Fibroblast of pulmonary artery (primary cell): Measurements from ENCODE around the gene JAKMIP2.

Source experiments
- DNase-seq: peaks from one replicate; pipeline ENCODE4 v3.0.0-alpha.2; 2010; ENCODE audit warnings: low read depth
- H3K4me3 ChIP-seq: replicated peaks from 2 replicates; pipeline ENCODE4 v1.5.1; 2011; ENCODE audit warnings: low read depth, mild to moderate bottlenecking, control low read depth, low read length, moderate library complexity
- TF ChIP-seq, protein P1 (sequence below): IDR thresholded peaks from 2 replicates; pipeline ENCODE4 v1.5.1; 2011; ENCODE audit warnings: mild to moderate bottlenecking, control low read depth, low read length, inconsistent platforms; ENCODE audit errors: missing control alignments

JAKMIP2 gene

DNA sequence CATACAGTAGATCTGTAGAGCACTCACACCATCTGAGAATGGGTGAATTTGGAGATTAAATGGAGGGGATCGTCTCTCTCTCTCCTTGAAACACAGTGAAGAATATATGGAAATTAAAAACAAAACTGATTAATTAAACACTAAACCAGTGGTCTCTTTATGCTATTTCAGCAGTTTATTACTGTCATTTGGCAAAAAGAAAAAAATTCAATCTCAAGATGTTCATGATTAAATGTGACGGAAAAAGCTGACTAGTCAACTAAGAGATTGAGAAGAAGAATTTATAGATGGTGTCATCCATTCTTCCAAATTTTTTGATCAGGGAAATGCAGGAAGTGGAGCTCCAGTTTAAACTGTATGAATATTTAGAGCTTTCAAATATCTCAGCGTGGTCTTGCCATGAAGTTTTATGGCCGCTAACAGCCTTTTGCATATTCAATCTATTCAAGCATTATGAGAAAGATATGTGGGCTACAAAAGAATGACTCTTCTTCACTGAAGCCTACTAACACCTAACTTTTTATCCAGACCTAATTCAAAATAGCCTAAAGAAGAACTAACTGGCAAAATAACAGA lies 151.0 kb downstream of the JAKMIP2 start:
- TF ChIP-seq, protein P1, sequence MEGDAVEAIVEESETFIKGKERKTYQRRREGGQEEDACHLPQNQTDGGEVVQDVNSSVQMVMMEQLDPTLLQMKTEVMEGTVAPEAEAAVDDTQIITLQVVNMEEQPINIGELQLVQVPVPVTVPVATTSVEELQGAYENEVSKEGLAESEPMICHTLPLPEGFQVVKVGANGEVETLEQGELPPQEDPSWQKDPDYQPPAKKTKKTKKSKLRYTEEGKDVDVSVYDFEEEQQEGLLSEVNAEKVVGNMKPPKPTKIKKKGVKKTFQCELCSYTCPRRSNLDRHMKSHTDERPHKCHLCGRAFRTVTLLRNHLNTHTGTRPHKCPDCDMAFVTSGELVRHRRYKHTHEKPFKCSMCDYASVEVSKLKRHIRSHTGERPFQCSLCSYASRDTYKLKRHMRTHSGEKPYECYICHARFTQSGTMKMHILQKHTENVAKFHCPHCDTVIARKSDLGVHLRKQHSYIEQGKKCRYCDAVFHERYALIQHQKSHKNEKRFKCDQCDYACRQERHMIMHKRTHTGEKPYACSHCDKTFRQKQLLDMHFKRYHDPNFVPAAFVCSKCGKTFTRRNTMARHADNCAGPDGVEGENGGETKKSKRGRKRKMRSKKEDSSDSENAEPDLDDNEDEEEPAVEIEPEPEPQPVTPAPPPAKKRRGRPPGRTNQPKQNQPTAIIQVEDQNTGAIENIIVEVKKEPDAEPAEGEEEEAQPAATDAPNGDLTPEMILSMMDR, result no peak
- H3K4me3 ChIP-seq, result no peak overlapping the region
- DNase-seq, result no peak

DNA sequence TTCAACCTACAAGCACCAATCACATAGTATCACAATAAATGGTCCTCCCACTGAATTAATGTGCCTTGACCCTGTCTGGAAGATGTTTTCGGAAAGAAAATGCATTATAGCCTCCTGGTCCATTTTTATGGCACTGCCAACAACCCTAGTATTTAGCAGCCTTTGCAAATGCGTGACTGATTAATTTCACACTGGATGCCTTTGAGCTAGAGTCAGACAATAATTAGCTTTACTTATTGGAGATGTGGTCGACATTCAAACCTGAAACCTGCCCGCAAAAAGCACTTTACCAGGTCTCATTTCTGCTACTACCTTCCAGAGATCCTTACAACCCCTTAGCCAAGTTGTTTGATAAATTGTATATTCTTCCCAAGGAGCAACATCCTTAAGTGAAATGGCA lies 153.3 kb downstream of the JAKMIP2 start:
- H3K4me3 ChIP-seq, result no peak overlapping the region
- TF ChIP-seq, protein P1, result no peak
- DNase-seq, result no peak

DNA sequence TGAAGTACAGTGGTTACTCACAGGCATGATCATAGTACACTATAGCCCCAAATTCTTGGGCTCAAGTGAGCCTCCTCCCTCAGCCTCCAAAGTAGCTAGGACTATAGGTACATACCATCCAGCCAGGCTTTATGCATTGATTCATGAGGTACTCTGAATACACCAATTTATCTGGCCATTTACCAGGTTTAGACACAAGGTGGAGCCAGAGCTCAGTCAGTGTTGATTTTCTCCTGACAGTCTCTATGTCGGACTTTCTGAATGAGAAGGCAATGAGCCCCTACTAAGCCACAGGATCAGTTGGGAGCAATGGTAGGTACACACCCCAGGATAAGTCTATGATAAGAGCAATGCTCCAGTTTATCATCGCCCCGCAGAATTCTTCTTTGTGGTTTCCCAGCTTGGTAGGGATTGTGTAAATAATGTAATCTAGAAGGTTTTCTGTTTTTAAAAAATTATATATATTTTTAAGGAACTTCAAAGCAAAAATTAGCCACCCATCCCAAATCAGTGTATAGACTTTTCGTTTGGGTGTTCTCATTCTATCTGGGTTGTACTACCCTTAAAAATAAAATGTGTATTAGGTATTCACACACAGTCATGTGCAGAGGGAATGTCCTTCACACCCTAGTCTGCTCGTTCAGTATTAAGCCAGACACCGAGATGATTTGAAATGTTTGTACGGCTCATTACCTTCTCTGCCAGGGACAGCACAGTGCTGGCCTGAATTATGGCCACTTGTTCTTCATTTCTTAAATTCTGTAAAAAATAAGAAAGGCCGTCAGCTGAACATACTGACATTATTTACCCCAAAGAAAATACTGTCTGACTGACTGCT lies 154.3 kb downstream of the JAKMIP2 start:
- H3K4me3 ChIP-seq, result no peak overlapping the region
- DNase-seq, result peak; percentile 78
- TF ChIP-seq, protein P1, result peak; percentile 90

DNA sequence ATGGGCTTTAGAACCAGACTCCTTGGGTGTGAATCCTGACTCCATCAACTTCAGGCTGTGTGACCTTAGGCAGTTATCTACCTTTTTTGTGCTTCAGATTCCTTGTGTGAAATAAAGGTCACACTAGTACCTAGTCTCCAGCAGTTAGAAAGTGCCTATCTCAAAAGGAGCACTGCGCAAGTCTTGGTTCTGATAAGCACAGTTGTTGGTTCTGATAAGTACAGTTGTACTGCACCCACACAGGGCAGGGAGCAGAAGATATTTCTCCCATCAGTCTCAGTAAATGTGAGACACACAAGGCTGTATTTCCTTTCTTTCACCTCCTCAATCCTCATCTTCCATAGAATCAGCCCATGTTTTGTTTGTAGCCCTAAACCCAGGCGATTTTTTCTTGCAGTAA lies 156.1 kb downstream of the JAKMIP2 start:
- TF ChIP-seq, protein P1, result no peak
- DNase-seq, result no peak
- H3K4me3 ChIP-seq, result no peak overlapping the region

DNA sequence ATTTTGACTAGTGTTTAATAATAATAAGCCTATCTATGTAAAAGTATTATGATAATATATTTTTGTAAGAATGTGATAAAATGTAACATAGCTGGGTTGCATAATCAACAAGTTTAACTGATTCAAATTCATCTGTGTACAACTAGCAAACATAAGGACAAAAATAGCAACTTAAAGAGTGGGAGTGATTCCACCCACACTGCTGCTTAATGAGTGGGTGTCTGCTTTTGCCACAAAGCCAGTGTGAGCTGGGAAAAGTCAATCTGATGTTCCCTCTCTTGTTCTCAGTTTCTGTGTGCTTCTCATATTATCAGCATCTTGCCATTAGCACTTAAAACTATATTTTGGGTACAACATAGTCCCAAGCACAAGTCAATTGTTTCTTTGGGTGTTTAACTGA lies 161.5 kb downstream of the JAKMIP2 start:
- TF ChIP-seq, protein P1, result no peak
- DNase-seq, result no peak
- H3K4me3 ChIP-seq, result no peak overlapping the region

DNA sequence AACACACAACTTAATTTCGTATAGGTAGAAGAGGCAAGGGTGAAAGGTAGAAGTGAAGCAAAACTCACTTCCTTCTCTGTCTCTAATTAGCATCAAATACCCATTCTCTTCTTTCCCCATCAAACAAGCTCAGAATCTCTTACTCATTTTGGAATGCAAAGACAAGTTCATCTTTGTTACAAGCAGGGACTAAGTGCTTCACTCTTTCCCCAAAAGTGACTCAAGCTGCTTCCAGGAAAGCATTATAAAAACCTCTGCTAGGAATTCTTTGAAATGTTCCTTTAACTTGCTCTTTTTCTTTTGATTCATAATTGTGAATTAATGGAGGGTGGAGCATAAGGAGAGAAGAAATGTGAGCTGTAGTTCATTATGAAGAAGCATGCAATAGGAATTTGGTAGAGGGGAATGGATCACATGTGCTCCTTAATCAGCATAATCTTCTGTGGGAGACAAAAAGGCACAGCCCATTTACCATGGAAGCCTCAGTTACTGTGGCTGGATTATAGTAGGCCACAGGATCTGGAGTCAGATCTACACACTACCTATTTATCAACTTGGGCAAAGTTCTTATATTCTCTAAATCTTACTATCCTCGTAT lies 163.1 kb downstream of the JAKMIP2 start:
- no peak overlapping the region for H3K4me3 ChIP-seq
- no peak for DNase-seq
- TF ChIP-seq, protein P1, result no peak
